Vagina (tissue), 2 donors: ENCODE results near the gene PELI2.

Experiments
- POLR2AphosphoS5 ChIP-seq, 2 donors: sonication (generic); formaldehyde crosslinking; IDR thresholded peaks; one replicate each; pipeline ENCODE4 v1.9.0; 2017; ENCODE audit warnings: antibody characterized with exemption in 2 of 2, mild to moderate bottlenecking in 2 of 2, low read depth in 1 of 2; ENCODE audit not compliant: insufficient read depth in 1 of 2
- TF ChIP-seq, protein P1 (sequence below), 3 experiments: fragments of 450-650 bp in 2 of 3; fragments of 200-600 bp in 1 of 3; sonication (generic) in 1 of 3; IDR thresholded peaks; one replicate each; pipeline ENCODE4 v1.5.1; 2017 to 2019; ENCODE audit warnings: antibody characterized with exemption in 3 of 3, mild to moderate bottlenecking in 2 of 3, moderate library complexity in 2 of 3

DNA sequence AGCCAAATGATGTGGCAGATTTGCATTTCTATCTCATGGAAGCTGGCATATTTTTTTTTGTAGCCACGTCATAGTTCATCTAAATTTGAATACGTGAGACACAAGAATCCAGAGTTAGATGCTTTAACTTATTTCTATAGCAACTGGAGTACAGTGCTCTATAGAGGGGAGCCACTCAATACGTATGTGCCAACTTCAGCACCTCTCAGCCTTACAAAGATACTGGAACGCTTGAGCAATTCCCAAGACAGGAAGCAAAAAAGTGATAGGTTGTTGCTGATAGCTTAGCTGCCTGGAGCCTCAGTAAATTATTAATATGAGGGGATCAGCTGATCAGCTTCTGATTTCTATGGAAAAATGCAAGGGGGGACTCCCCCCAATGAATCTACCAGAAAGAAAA is 24.1 kb upstream of the PELI2 start:
- TF ChIP-seq, protein P1, sequence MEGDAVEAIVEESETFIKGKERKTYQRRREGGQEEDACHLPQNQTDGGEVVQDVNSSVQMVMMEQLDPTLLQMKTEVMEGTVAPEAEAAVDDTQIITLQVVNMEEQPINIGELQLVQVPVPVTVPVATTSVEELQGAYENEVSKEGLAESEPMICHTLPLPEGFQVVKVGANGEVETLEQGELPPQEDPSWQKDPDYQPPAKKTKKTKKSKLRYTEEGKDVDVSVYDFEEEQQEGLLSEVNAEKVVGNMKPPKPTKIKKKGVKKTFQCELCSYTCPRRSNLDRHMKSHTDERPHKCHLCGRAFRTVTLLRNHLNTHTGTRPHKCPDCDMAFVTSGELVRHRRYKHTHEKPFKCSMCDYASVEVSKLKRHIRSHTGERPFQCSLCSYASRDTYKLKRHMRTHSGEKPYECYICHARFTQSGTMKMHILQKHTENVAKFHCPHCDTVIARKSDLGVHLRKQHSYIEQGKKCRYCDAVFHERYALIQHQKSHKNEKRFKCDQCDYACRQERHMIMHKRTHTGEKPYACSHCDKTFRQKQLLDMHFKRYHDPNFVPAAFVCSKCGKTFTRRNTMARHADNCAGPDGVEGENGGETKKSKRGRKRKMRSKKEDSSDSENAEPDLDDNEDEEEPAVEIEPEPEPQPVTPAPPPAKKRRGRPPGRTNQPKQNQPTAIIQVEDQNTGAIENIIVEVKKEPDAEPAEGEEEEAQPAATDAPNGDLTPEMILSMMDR (IDR thresholded peaks at IDR 0.05) = no peak
- TF ChIP-seq POLR2AphosphoS5 (IDR thresholded peaks at IDR 0.05; ENCODE audit: insufficient read depth in 1 of 2, low read depth in 1 of 2) = no peak
